ENCODE measurements around the gene HOXD11. TPM values are rescaled to one million over a fixed set of nuclear protein-coding genes. Genes with fewer than 3 reads are reported as not detected.

HOXD11 gene
- polyA plus RNA-seq, 1 donor from 2014 or later: not detected

DNA sequence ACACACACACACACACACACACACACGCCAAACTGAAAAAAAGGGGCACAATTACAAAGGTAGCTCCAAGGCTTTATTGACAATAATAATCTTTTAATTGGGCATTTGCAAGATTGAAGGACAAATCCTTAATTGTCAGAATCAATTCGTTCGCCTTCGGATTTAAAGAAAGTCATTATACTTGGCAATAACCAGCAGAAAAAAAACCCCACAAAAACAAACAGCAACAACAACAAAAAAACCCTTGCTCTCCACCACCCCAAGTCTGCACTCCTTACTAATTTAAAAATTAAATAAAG, 20.6 kb downstream of the HOXD11 start:
- Histone ChIP-seq H3K9me2 (ENCODE audit: insufficient read depth, low read length) (no peaks in the 10 kb centered on the region), H3K9me3 (ENCODE audit: low read length) (no peaks in the 10 kb centered on the region), H3F3A (ENCODE audit: insufficient read depth, low read length, poor library complexity, severe bottlenecking) (no peaks in the 10 kb centered on the region), H3K4me3 (ENCODE audit: low read length) (no peak overlapping the region), H3K4me2 (ENCODE audit: low read length) (no peak overlapping the region), H3K79me2 (replicated peaks; ENCODE audit: insufficient read depth, low read length) (no peaks in the 10 kb centered on the region), H3K36me3 (ENCODE audit: insufficient read depth, low read length) (no peaks in the 10 kb centered on the region), H4K20me1 (ENCODE audit: insufficient read depth) (no peaks in the 10 kb centered on the region), H3K27ac (ENCODE audit: low read length) (no peak overlapping the region), H2AFZ (ENCODE audit: low read depth, low read length) (no peak overlapping the region), H3K9ac (ENCODE audit: low read length) (no peak overlapping the region), H3K27me3 (ENCODE audit: insufficient read depth, low read depth, low read length) (peaks cover 97% of the 10 kb centered on the region)
- TF ChIP-seq POLR2AphosphoS5 (IDR thresholded peaks at IDR 0.05) (peak; percentile 7), EP300 (conservative IDR thresholded peaks at IDR 0.05; ENCODE audit: poor library complexity, severe bottlenecking) (no peak)

- no peak overlapping the region for H2AFZ ChIP-seq (ENCODE audit: low read depth, low read length)
- no peak overlapping the region for H3K4me3 ChIP-seq (ENCODE audit: low read length)
- no peak overlapping the region for H3K4me2 ChIP-seq (ENCODE audit: low read length)
Observed at GRCh38 chr2:176128172-176128981, 21.3 kb downstream of the HOXD11 start.

GRCh38 chr2:176128982-176129796, 22.1 kb downstream of the HOXD11 start, which contains the start of gene HOXD8:
Gene HOXD8, plus strand, starts transcription at chr2:176129705. Its CDS starts 662 bp downstream, at chr2:176130367.
- H4K20me1 ChIP-seq (ENCODE audit: insufficient read depth): no peaks in the 10 kb centered on the region
- no peaks in the 10 kb centered on the region for H3K36me3 ChIP-seq (ENCODE audit: insufficient read depth, low read length)
- H3K4me2 ChIP-seq (ENCODE audit: low read length): no peak within 1 kb of the TSS
- H3K9me2 ChIP-seq (ENCODE audit: insufficient read depth, low read length): no peaks in the 10 kb centered on the region
- TF ChIP-seq EZH2 (IDR thresholded peaks at IDR 0.05; ENCODE audit: borderline replicate concordance, insufficient read depth, low read length, poor library complexity, severe bottlenecking) (peak; percentile 40), POLR2AphosphoS5 (IDR thresholded peaks at IDR 0.05) (peak; percentile 7)
- TF ChIP-seq, protein P1, sequence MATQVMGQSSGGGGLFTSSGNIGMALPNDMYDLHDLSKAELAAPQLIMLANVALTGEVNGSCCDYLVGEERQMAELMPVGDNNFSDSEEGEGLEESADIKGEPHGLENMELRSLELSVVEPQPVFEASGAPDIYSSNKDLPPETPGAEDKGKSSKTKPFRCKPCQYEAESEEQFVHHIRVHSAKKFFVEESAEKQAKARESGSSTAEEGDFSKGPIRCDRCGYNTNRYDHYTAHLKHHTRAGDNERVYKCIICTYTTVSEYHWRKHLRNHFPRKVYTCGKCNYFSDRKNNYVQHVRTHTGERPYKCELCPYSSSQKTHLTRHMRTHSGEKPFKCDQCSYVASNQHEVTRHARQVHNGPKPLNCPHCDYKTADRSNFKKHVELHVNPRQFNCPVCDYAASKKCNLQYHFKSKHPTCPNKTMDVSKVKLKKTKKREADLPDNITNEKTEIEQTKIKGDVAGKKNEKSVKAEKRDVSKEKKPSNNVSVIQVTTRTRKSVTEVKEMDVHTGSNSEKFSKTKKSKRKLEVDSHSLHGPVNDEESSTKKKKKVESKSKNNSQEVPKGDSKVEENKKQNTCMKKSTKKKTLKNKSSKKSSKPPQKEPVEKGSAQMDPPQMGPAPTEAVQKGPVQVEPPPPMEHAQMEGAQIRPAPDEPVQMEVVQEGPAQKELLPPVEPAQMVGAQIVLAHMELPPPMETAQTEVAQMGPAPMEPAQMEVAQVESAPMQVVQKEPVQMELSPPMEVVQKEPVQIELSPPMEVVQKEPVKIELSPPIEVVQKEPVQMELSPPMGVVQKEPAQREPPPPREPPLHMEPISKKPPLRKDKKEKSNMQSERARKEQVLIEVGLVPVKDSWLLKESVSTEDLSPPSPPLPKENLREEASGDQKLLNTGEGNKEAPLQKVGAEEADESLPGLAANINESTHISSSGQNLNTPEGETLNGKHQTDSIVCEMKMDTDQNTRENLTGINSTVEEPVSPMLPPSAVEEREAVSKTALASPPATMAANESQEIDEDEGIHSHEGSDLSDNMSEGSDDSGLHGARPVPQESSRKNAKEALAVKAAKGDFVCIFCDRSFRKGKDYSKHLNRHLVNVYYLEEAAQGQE (IDR thresholded peaks at IDR 0.05; ENCODE audit: borderline replicate concordance): no peak
- H2AFZ ChIP-seq (ENCODE audit: low read depth, low read length): no peak within 1 kb of the TSS
- peaks cover 97% of the 10 kb centered on the region for H3K27me3 ChIP-seq (ENCODE audit: insufficient read depth, low read depth, low read length)
- no peaks in the 10 kb centered on the region for H3K79me2 ChIP-seq (replicated peaks; ENCODE audit: insufficient read depth, low read length)
- H3K9ac ChIP-seq (ENCODE audit: low read length): no peak within 1 kb of the TSS
- no peaks in the 10 kb centered on the region for H3F3A ChIP-seq (ENCODE audit: insufficient read depth, low read length, poor library complexity, severe bottlenecking)
- peak within 1 kb of the TSS; percentile 58 for H3K4me3 ChIP-seq (ENCODE audit: low read length)
- H3K9me3 ChIP-seq (ENCODE audit: low read length): no peaks in the 10 kb centered on the region
- H3K27ac ChIP-seq (ENCODE audit: low read length): no peak within 1 kb of the TSS

More at GRCh38 chr2:176128172-176128981, 21.3 kb downstream of the HOXD11 start:
- Histone ChIP-seq H3F3A (ENCODE audit: insufficient read depth, low read length, poor library complexity, severe bottlenecking) (no peaks in the 10 kb centered on the region), H3K9ac (ENCODE audit: low read length) (no peak overlapping the region), H3K27me3 (ENCODE audit: insufficient read depth, low read depth, low read length) (peaks cover 97% of the 10 kb centered on the region), H4K20me1 (ENCODE audit: insufficient read depth) (no peaks in the 10 kb centered on the region), H3K36me3 (ENCODE audit: insufficient read depth, low read length) (no peaks in the 10 kb centered on the region), H3K9me2 (ENCODE audit: insufficient read depth, low read length) (no peaks in the 10 kb centered on the region), H3K79me2 (replicated peaks; ENCODE audit: insufficient read depth, low read length) (no peaks in the 10 kb centered on the region), H3K27ac (ENCODE audit: low read length) (no peak overlapping the region), H3K9me3 (ENCODE audit: low read length) (no peaks in the 10 kb centered on the region)
- TF ChIP-seq SMC3 (conservative IDR thresholded peaks at IDR 0.05; ENCODE audit: poor library complexity) (no peak), POLR2AphosphoS5 (IDR thresholded peaks at IDR 0.05) (peak; percentile 28)
